Tibial nerve (tissue), 4 donors: ENCODE measurements around the gene KRT13. TPM values are rescaled to one million over a fixed set of nuclear protein-coding genes. Genes with fewer than 3 reads are reported as not detected.
"Not testable (repeated sequence)": the region's sequence is repeated elsewhere in the genome, so short reads cannot be mapped to it uniquely, and the experiment has no call there.

Source experiments
- DNase-seq, 2 donors: peaks; one replicate each; pipeline ENCODE4 v3.0.0-alpha.2; 2019; ENCODE audit warnings: low spot score in 2 of 2
- H3K27ac ChIP-seq, 4 donors: fragments of 200-600 bp; sonication (generic) in 3 of 4; one replicate each; pipeline ENCODE4 v1.5.1; 2017 to 2019; ENCODE audit warnings: mild to moderate bottlenecking in 1 of 4
- H3K27me3 ChIP-seq, 2 donors: fragments of 200-600 bp; sonication (generic) in 1 of 2; one replicate each; pipeline versions ENCODE4 v1.5.1 to v1.6.0; 2017 to 2019
- H3K36me3 ChIP-seq, 3 donors: fragments of 200-600 bp; sonication (generic); one replicate each; pipeline ENCODE4 v1.5.1; 2018 to 2019
- H3K4me1 ChIP-seq, 4 donors: fragments of 200-600 bp; sonication (generic) in 3 of 4; one replicate each; pipeline ENCODE4 v1.5.1; 2017 to 2019
- H3K4me3 ChIP-seq, 4 donors: fragments of 200-600 bp; sonication (generic) in 3 of 4; one replicate each; pipeline ENCODE4 v1.5.1; 2017 to 2019; ENCODE audit warnings: mild to moderate bottlenecking in 1 of 4, moderate library complexity in 1 of 4
- H3K9me3 ChIP-seq, 4 donors: fragments of 200-600 bp; sonication (generic) in 3 of 4; one replicate each; pipeline ENCODE4 v1.5.1; 2017 to 2019
- EP300 ChIP-seq, 2 donors: sonication (generic); formaldehyde crosslinking; IDR thresholded peaks; one replicate each; pipeline ENCODE4 v1.6.1; 2017; ENCODE audit warnings: antibody characterized with exemption in 2 of 2, mild to moderate bottlenecking in 1 of 2
- POLR2A ChIP-seq, 2 donors: fragments of 450-650 bp; IDR thresholded peaks; one replicate each; pipeline ENCODE4 v1.6.1; 2017; ENCODE audit warnings: antibody characterized with exemption in 2 of 2, mild to moderate bottlenecking in 2 of 2, moderate library complexity in 2 of 2
- WGBS, 2 donors: methylation state at CpG; one replicate each; pipeline ENCODE4 v1.1.5; 2018; 5-methylcytosine and 5-hydroxymethylcytosine counted together
- total RNA-seq, 4 donors: library from RNA; depleted of rRNA; stranded (reverse); fragments of >200 nt; gene quantifications; one replicate each; pipeline ENCODE4 v1.1.0, GENCODE V29; 2016
- TF ChIP-seq, protein P1 (sequence below), 5 experiments: fragments of 200-600 bp in 3 of 5; fragments of 450-650 bp in 2 of 5; sonication (generic) in 3 of 5; IDR thresholded peaks; one replicate each; pipeline ENCODE4 v1.5.1; 2016 to 2019; ENCODE audit warnings: antibody characterized with exemption in 5 of 5, mild to moderate bottlenecking in 3 of 5, moderate library complexity in 2 of 5

Gene KRT13
- total RNA-seq, 4 donors from 2014 or later, result 0.42 TPM; not detected in 3

DNA sequence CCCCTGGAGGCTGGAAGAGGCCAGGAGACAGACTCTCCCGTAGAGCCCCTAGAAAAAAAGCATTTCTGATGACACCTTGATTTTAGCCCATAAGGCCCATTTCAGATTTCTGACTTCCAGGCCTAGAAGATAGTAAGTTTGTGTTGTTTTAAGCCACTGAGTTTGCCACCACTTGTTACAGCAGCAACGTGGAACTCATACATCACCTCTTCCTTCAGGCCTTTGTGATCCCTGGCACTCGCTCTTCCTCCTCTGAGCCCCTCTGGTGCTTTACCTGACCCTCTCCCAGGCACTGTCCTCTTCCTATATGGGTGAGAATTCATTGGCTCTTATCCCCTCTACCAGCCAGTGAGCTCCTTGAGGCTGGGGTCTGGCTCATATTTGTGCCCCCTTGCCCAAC is 41.4 kb upstream of the KRT13 start:
- Histone ChIP-seq H3K27me3 (no peaks in the 10 kb centered on the region), H3K4me1 (peaks cover 0 to 32% (median 16%) of the 10 kb centered on the region in 4 donors), H3K27ac (no peak overlapping the region), H3K4me3 (no peak overlapping the region), H3K9me3 (peaks cover 0 to 5% (median 0%) of the 10 kb centered on the region in 4 donors), H3K36me3 (no peaks in the 10 kb centered on the region)
- DNase-seq, result no peak
- 96 to 97% methylated on average over 3 of the region's 3 CpGs for WGBS, 2 donors
- TF ChIP-seq EP300 (IDR thresholded peaks at IDR 0.05), result no peak
- no peak for TF ChIP-seq POLR2A (IDR thresholded peaks at IDR 0.05)
- TF ChIP-seq, protein P1, sequence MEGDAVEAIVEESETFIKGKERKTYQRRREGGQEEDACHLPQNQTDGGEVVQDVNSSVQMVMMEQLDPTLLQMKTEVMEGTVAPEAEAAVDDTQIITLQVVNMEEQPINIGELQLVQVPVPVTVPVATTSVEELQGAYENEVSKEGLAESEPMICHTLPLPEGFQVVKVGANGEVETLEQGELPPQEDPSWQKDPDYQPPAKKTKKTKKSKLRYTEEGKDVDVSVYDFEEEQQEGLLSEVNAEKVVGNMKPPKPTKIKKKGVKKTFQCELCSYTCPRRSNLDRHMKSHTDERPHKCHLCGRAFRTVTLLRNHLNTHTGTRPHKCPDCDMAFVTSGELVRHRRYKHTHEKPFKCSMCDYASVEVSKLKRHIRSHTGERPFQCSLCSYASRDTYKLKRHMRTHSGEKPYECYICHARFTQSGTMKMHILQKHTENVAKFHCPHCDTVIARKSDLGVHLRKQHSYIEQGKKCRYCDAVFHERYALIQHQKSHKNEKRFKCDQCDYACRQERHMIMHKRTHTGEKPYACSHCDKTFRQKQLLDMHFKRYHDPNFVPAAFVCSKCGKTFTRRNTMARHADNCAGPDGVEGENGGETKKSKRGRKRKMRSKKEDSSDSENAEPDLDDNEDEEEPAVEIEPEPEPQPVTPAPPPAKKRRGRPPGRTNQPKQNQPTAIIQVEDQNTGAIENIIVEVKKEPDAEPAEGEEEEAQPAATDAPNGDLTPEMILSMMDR (IDR thresholded peaks at IDR 0.05), result no peak

DNA sequence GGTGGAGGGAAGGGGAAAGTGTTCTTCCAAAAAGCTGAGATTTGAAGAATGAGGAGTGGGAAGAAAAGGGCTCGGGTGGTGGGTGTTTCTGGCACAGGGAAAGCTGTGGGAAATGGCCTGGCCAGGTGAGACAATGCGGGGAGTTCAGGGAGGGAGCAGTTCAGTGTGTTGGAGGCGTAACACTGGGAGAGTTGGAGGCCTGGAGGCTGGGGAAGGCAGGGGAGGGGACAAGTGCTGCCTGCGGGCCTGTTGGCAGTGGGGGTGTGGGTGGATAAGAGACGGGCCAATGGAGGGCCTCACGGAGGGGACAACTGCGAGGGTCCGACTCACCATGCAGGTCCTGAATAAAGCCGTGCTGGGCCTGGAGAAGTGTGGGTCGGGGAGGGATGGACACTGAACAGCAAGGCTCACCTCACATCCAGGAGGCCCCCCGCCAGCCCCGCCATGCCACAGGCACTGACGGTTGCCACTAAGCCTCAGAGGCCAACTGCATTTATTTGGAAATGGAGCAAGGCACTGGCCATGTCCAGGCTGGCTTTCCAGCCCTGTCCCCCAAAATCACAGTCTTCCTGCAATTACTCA is 40.5 kb upstream of the KRT13 start:
- H3K9me3 ChIP-seq, result peaks cover 0 to 5% (median 0%) of the 10 kb centered on the region in 4 donors
- H3K27me3 ChIP-seq, result no peaks in the 10 kb centered on the region
- peaks cover 0 to 28% (median 16%) of the 10 kb centered on the region in 4 donors for H3K4me1 ChIP-seq
- no peak for TF ChIP-seq POLR2A (IDR thresholded peaks at IDR 0.05)
- TF ChIP-seq, protein P1 (IDR thresholded peaks at IDR 0.05), result no peak
- no peak for TF ChIP-seq EP300 (IDR thresholded peaks at IDR 0.05)
- WGBS, 2 donors, result 78 to 81% methylated on average over 13 of the region's 13 CpGs
- no peak for DNase-seq
- H3K27ac ChIP-seq, result no peak overlapping the region
- H3K36me3 ChIP-seq, result no peaks in the 10 kb centered on the region
- H3K4me3 ChIP-seq, result no peak overlapping the region

DNA sequence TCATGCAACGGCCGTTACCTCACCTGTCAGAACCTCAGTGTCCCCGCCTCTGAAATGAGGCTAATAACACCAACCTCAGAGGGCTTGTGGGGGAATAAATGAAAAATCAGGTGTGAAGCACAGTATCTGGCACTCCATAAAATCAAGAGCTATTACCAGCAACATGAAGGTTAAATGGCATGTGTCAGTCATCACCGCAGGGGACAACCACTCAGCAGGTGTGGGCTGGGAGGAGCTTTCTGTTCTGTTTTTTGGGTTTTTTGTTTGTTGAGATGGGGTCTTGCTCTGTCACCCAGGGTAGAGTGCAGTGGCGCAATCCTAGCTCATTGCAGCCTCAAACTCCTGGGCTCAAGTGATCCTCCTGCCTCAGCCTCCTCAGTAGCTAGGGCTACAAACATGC is 39.5 kb upstream of the KRT13 start:
- Histone ChIP-seq H3K4me3 (no peak overlapping the region), H3K4me1 (peaks cover 0 to 26% (median 16%) of the 10 kb centered on the region in 4 donors), H3K36me3 (no peaks in the 10 kb centered on the region), H3K9me3 (peaks cover 0 to 5% (median 0%) of the 10 kb centered on the region in 4 donors), H3K27me3 (no peaks in the 10 kb centered on the region), H3K27ac (peak overlapping the region in 1 of 4 donors; percentile 24)
- TF ChIP-seq, protein P1 (IDR thresholded peaks at IDR 0.05), result no peak
- TF ChIP-seq POLR2A (IDR thresholded peaks at IDR 0.05) (no peak), EP300 (IDR thresholded peaks at IDR 0.05) (no peak)
- no peak for DNase-seq
- WGBS, 2 donors, result 84 to 90% methylated on average over 5 of the region's 5 CpGs

DNA sequence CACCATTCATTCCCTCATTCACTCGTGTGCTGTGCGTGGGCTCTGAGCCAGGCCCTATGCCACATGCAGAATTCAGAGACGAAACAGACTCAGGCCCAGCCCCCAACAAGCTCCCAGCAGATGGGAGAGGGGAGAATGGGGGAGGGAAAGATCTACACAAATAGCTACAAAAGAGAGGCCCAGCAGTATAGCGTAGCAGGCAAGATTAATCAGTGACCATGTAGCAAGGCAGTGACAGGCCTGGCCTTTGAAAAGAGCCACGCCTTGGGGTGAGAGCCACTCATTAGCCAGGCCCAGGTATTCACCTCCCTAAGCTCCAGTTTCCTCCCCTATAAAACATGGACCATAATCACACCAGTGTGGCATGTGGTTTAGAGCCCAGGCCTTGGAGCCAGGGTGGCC is 39.1 kb upstream of the KRT13 start:
- H3K36me3 ChIP-seq, result no peaks in the 10 kb centered on the region
- H3K27ac ChIP-seq, result no peak overlapping the region
- H3K9me3 ChIP-seq, result peaks cover 0 to 5% (median 0%) of the 10 kb centered on the region in 4 donors
- WGBS, 2 donors, result 26 to 59% methylated on average over 5 of the region's 5 CpGs
- no peaks in the 10 kb centered on the region for H3K27me3 ChIP-seq
- H3K4me3 ChIP-seq, result no peak overlapping the region
- TF ChIP-seq, protein P1 (IDR thresholded peaks at IDR 0.05), result no peak
- no peak for TF ChIP-seq POLR2A (IDR thresholded peaks at IDR 0.05)
- TF ChIP-seq EP300 (IDR thresholded peaks at IDR 0.05), result no peak
- H3K4me1 ChIP-seq, result peaks cover 0 to 21% (median 15%) of the 10 kb centered on the region in 4 donors
- no peak for DNase-seq

DNA sequence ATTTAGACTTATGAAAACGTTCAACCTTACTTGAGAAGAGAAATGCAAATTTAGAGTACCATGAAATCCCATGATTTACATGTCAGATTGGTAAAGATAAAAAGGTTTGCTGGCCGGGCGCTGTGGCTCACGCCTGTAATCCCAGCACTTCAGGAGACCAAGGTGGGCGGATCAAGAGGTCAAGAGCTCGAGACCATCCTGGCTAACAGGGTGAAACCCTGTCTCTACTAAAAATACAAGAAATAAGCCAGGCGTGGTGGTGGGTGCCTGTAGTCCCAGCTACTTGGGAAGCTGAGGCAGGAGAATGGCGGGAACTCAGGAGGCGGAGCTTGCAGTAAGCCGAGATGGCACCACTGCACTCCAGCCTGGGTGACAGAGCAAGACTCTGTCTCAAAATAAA is 37.4 kb upstream of the KRT13 start:
- WGBS, 2 donors, result 91% methylated on average over 10 of the region's 10 CpGs
- DNase-seq, H3K4me3 ChIP-seq, H3K27me3 ChIP-seq, H3K4me1 ChIP-seq, H3K9me3 ChIP-seq, H3K36me3 ChIP-seq: not testable (repeated sequence)
- H3K27ac ChIP-seq, result peak overlapping the region in 1 of 4 donors; percentile 15
